ENCODE data around the gene TMSB4X.
"Not testable (repeated sequence)": the region's sequence is repeated elsewhere in the genome, so short reads cannot be mapped to it uniquely, and the experiment has no call there.

Gene TMSB4X

GRCh38 chrX:13014111-13015096 is 39.5 kb downstream of the TMSB4X start:
- FAIRE-seq (no peak), DNase-seq (ENCODE audit: extremely low spot score, insufficient read length, low read depth) (no peak)

DNA sequence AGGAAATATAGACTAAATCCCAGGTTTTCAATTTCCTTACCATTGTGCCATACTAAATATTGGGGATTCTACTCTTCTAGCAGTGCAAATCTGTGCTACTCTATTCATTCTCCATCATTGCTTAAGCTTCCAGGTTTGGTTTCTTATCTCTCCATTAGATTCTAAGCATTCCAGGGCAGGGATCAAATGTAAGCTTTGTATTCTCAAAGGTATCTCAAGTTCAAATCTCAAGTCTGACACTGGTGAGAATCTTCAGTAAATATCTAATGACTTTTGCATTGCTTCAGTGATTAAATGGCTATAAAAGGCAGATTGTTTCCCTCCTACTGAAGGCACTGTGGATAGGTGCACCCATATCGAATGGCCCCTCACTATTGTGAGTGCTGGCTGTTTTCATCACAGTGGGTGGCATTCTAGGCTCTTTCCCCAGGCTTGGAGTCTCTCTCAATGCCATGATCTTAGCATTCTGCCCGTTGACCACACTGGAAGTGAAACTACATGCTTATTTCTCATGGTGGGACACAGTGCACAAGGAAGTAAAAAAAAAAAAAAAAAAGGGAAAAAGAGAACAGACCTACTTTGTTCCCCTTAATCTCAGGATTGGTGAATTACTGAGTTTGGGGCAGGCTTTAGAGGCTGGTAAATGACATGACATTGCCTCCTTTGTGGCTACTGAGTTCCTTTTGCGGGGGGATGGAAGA is 40.8 kb downstream of the TMSB4X start:
- FAIRE-seq: peak; percentile 5
- no peak for DNase-seq (ENCODE audit: extremely low spot score, insufficient read length, low read depth)

DNA sequence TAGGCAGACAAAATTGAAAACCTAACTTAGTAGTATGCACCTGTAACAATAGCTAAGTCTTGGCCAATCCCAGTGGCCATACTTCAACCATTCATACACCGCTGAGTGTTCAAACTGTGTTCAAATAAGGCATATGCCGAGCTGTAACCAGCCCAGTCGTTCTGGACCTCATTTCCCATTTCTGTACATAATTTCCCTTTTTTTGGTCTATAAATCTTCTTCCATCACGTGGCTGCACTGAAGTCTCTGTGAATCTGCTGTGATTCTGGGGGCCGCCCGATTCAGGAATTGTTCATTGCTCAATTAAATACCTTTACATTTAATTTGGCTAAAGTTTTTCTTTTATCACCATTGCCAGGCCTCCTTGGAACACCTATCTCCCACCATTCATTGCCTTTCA is 41.8 kb downstream of the TMSB4X start:
- DNase-seq (ENCODE audit: extremely low spot score, insufficient read length, low read depth); FAIRE-seq: not testable (repeated sequence)

DNA sequence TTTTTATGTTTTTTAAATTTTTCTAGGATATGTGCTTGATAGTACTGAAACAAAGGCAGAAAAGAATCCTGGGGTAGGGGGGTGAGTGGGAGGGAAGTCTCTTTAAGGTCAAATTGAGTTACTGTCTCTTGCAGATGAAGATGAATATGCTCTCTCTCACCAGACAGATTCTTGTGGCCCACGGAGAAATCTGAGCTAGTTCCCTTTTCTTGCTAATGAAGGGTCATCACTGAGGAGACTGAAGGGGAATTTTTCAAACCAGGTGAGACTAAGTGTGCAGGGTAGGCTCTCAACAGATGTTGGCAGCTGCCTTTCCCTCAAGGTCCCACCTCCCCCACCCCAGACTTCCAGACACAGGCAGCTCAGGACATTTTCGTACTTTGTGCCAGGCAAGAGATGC is 48.0 kb downstream of the TMSB4X start:
- FAIRE-seq (peak; percentile 86), DNase-seq (ENCODE audit: extremely low spot score, insufficient read length, low read depth) (no peak)

- no peak for DNase-seq (ENCODE audit: extremely low spot score, insufficient read length, low read depth)
- no peak for FAIRE-seq
Measured at GRCh38 chrX:13023567-13023966, 48.7 kb downstream of the TMSB4X start.

- FAIRE-seq (no peak), DNase-seq (ENCODE audit: extremely low spot score, insufficient read length, low read depth) (no peak)
Measured at GRCh38 chrX:13023979-13024378, 49.1 kb downstream of the TMSB4X start.

- FAIRE-seq: no peak
- no peak for DNase-seq (ENCODE audit: extremely low spot score, insufficient read length, low read depth)
Measured at GRCh38 chrX:13024986-13025385, 50.1 kb downstream of the TMSB4X start.
